Epithelial cell of proximal tubule (primary cell): ENCODE measurements around the gene PRRG4. TPM values are rescaled to one million over a fixed set of nuclear protein-coding genes. Genes with fewer than 3 reads are reported as not detected.

ENCODE experiments used
- DNase-seq: peaks from one replicate; pipeline ENCODE4 v3.0.0-alpha.2; 2011; ENCODE audit warnings: low read depth
- H3K4me3 ChIP-seq: 2 replicates; pipeline ENCODE4 v1.5.1; 2011; ENCODE audit warnings: low read depth, mild to moderate bottlenecking, low read length
- total RNA-seq: library from RNA; depleted of rRNA; stranded (reverse); fragments of >200 nt; gene quantifications from 2 replicates; pipeline ENCODE4 v1.2.3, GENCODE V29; 2015
- TF ChIP-seq, protein P1 (sequence below): conservative IDR thresholded peaks from 2 replicates; pipeline ENCODE4 v1.5.1; 2012; ENCODE audit warnings: low read depth, mild to moderate bottlenecking, low read length

The PRRG4 gene
- total RNA-seq, 1 donor from 2014 or later: 3.1 TPM

DNA sequence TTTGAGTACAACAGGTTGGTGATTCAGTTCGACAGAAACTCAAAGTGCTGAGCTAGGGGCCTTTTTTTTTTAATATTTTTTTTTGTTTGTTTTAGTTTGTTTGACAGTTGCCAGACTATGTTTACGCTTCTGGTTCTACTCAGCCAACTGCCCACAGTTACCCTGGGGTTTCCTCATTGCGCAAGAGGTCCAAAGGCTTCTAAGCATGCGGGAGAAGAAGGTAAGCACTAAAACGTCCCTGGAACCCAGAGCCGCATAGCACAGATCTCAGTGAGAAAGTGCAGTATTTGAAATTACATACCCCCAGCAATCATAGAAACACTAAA, 649 bp downstream of the PRRG4 start:
- TF ChIP-seq, protein P1, sequence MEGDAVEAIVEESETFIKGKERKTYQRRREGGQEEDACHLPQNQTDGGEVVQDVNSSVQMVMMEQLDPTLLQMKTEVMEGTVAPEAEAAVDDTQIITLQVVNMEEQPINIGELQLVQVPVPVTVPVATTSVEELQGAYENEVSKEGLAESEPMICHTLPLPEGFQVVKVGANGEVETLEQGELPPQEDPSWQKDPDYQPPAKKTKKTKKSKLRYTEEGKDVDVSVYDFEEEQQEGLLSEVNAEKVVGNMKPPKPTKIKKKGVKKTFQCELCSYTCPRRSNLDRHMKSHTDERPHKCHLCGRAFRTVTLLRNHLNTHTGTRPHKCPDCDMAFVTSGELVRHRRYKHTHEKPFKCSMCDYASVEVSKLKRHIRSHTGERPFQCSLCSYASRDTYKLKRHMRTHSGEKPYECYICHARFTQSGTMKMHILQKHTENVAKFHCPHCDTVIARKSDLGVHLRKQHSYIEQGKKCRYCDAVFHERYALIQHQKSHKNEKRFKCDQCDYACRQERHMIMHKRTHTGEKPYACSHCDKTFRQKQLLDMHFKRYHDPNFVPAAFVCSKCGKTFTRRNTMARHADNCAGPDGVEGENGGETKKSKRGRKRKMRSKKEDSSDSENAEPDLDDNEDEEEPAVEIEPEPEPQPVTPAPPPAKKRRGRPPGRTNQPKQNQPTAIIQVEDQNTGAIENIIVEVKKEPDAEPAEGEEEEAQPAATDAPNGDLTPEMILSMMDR: no peak
- peak; percentile 69 for DNase-seq
- peak overlapping the region; percentile 71 for H3K4me3 ChIP-seq

DNA sequence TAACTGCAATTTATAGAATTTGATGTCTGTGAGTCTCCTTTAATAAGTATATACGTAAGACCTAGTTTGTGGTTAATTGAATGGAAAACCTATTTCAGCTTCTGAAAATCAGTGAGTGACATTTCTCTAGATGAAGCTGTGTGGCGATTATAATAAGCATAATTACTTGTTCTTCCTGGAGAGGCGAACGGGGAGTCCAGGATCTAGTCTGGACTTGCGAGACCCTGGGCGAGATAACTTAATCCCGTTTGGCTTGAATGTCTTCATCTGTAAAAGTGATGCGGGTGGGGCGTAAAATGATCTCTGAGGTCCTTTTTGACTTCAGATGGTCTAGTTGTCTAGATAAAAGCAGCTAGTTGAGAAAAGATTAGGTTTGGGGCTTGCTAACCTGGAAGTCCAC, 1.1 kb downstream of the PRRG4 start:
- H3K4me3 ChIP-seq: peak overlapping the region; percentile 71
- TF ChIP-seq, protein P1: no peak
- no peak for DNase-seq

DNA sequence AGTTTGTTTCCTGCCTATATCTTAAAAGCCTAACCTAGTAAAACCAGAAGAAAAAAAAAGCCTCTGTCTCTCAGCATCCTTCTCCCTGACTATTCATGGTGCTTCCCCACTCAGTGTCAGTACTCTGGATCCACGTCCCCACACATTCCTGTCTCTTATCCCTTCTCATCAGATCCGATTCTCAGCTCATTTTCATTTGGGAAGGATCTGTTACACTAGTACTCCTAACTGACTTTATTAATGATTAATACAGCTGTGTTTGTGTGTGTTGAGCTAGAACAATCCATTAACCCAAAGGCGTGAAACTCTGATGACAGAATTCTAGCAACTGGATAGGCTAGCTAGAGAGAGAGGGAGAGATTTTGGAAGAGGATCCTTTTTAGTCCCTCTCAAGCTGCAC, 1.5 kb downstream of the PRRG4 start:
- DNase-seq: peak; percentile 52
- TF ChIP-seq, protein P1: no peak
- H3K4me3 ChIP-seq: peak overlapping the region; percentile 71

DNA sequence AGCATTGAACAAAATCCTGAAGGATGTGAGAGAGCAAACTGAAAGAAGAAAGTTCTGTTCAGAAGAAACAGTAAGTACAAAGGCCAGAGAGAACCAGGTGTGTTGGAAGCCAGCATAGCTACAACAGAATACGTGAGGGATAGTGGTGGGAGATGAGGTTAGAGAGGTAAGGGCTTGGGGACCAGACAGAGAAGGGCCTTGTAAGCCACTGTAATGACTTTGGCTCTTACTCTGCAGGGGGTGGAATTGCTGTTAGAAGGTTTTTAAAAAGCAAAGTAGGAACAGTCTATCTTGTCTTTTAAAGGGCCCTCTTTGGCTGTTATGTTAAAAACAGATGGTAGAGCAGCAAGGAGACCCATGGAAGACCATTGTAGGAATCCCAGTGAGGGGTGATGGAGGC, 4.2 kb downstream of the PRRG4 start:
- no peak overlapping the region for H3K4me3 ChIP-seq
- DNase-seq: no peak
- TF ChIP-seq, protein P1: no peak

- TF ChIP-seq, protein P1: no peak
- no peak overlapping the region for H3K4me3 ChIP-seq
- no peak for DNase-seq
Measured at GRCh38 chr11:32836946-32837345, 7.2 kb downstream of the PRRG4 start.

- TF ChIP-seq, protein P1: no peak
- DNase-seq: peak; percentile 49
- no peak overlapping the region for H3K4me3 ChIP-seq
Measured at GRCh38 chr11:32838505-32839274, 9.0 kb downstream of the PRRG4 start.

GRCh38 chr11:32839308-32839707, 9.6 kb downstream of the PRRG4 start:
- TF ChIP-seq, protein P1: no peak
- DNase-seq: no peak
- no peak overlapping the region for H3K4me3 ChIP-seq
